Measurements from ENCODE around the gene LRP1-AS. TPM values are rescaled to one million over a fixed set of nuclear protein-coding genes. Genes with fewer than 3 reads are reported as not detected.

Gene LRP1-AS
- total RNA-seq, 1 experiment from 2014 or later = not detected

- TF ChIP-seq CTCF (IDR thresholded peaks at IDR 0.05; ENCODE audit: unreplicated experiment) = no peak
- CTCF ChIA-PET = interaction anchor here (0.6 to 7.1 kb wide), 2 partner anchors 9 to 29 kb away, joined by 3 to 54 read pairs; no protein-coding TSS in a partner anchor
- H3K36me3 Mint-ChIP-seq (ENCODE audit: insufficient read depth, unreplicated experiment) = peaks cover 31% of the 10 kb centered on the region
Measured at GRCh38 chr12:57145460-57146059, 1.9 kb downstream of the LRP1-AS start.

GRCh38 chr12:57143454-57143853 is 4.0 kb downstream of the LRP1-AS start:
- POLR2A ChIA-PET = no interaction called here
- Mint-ChIP-seq H3K4me3 (ENCODE audit: unreplicated experiment) (no peak overlapping the region), H3K27me3 (ENCODE audit: insufficient read depth, unreplicated experiment) (no peaks in the 10 kb centered on the region), H3K36me3 (ENCODE audit: insufficient read depth, unreplicated experiment) (peaks cover 35% of the 10 kb centered on the region), H3K27ac (ENCODE audit: low read depth, unreplicated experiment) (no peak overlapping the region), H3K9me3 (ENCODE audit: unreplicated experiment) (no peaks in the 10 kb centered on the region), H3K4me1 (ENCODE audit: insufficient read depth, unreplicated experiment) (peaks cover 14% of the 10 kb centered on the region)
- intact Hi-C loops (cut with micrococcal nuclease) = no loop called here
- no TSS peak for BruUV-seq (replicated peaks)
- no peak for TF ChIP-seq CTCF (IDR thresholded peaks at IDR 0.05; ENCODE audit: unreplicated experiment)
- CTCF ChIA-PET = interaction anchor here (0.8 kb wide), 1 partner anchor 24 kb away, joined by 3 read pairs; no protein-coding TSS in a partner anchor
- DNase-seq (ENCODE audit: unreplicated experiment) = no peak

More at GRCh38 chr12:57145460-57146059, 1.9 kb downstream of the LRP1-AS start:
- intact Hi-C loops (cut with micrococcal nuclease) = no loop called here
- Mint-ChIP-seq H3K9me3 (ENCODE audit: unreplicated experiment) (no peaks in the 10 kb centered on the region), H3K4me3 (ENCODE audit: unreplicated experiment) (no peak overlapping the region), H3K4me1 (ENCODE audit: insufficient read depth, unreplicated experiment) (peaks cover 25% of the 10 kb centered on the region), H3K27me3 (ENCODE audit: insufficient read depth, unreplicated experiment) (no peaks in the 10 kb centered on the region), H3K27ac (ENCODE audit: low read depth, unreplicated experiment) (no peak overlapping the region)
- POLR2A ChIA-PET = interaction anchor here (0.6 to 0.7 kb wide), 2 partner anchors 53 to 135 kb away, joined by 3 read pairs; no protein-coding TSS in a partner anchor
- no TSS peak for BruUV-seq (replicated peaks)
- no peak for DNase-seq (ENCODE audit: unreplicated experiment)

GRCh38 chr12:57142727-57143126 is 4.7 kb downstream of the LRP1-AS start:
- H3K27ac Mint-ChIP-seq (ENCODE audit: low read depth, unreplicated experiment) = no peak overlapping the region
- peaks cover 12% of the 10 kb centered on the region for H3K4me1 Mint-ChIP-seq (ENCODE audit: insufficient read depth, unreplicated experiment)
- CTCF ChIA-PET = interaction anchor here (0.8 kb wide), 1 partner anchor 25 kb away, joined by 3 read pairs; no protein-coding TSS in a partner anchor
- no TSS peak for BruUV-seq (replicated peaks)
- POLR2A ChIA-PET = no interaction called here
- intact Hi-C loops (cut with micrococcal nuclease) = no loop called here
- no peaks in the 10 kb centered on the region for H3K9me3 Mint-ChIP-seq (ENCODE audit: unreplicated experiment)
- peaks cover 35% of the 10 kb centered on the region for H3K36me3 Mint-ChIP-seq (ENCODE audit: insufficient read depth, unreplicated experiment)
- H3K27me3 Mint-ChIP-seq (ENCODE audit: insufficient read depth, unreplicated experiment) = no peaks in the 10 kb centered on the region
- no peak for TF ChIP-seq CTCF (IDR thresholded peaks at IDR 0.05; ENCODE audit: unreplicated experiment)
- DNase-seq (ENCODE audit: unreplicated experiment) = no peak
- H3K4me3 Mint-ChIP-seq (ENCODE audit: unreplicated experiment) = no peak overlapping the region

GRCh38 chr12:57142121-57142520 is 5.3 kb downstream of the LRP1-AS start:
- TF ChIP-seq CTCF (IDR thresholded peaks at IDR 0.05; ENCODE audit: unreplicated experiment) = no peak
- Mint-ChIP-seq H3K27me3 (ENCODE audit: insufficient read depth, unreplicated experiment) (no peaks in the 10 kb centered on the region), H3K4me3 (ENCODE audit: unreplicated experiment) (no peak overlapping the region), H3K4me1 (ENCODE audit: insufficient read depth, unreplicated experiment) (peaks cover 6% of the 10 kb centered on the region), H3K9me3 (ENCODE audit: unreplicated experiment) (no peaks in the 10 kb centered on the region), H3K36me3 (ENCODE audit: insufficient read depth, unreplicated experiment) (peaks cover 32% of the 10 kb centered on the region), H3K27ac (ENCODE audit: low read depth, unreplicated experiment) (no peak overlapping the region)
- ChIA-PET CTCF (no interaction called here), POLR2A (no interaction called here)
- intact Hi-C loops (cut with micrococcal nuclease) = no loop called here
- no TSS peak for BruUV-seq (replicated peaks)
- no peak for DNase-seq (ENCODE audit: unreplicated experiment)

Data from MCF 10A (cell line).